ENCODE results near the gene SCLY.

SCLY gene

GRCh38 chr2:238079874-238080327 is 19.1 kb downstream of the SCLY start:
- H3K9me3 ChIP-seq (ENCODE audit: insufficient read depth, low read depth, low read length) = no peaks in the 10 kb centered on the region
- peaks cover 81% of the 10 kb centered on the region for H3K36me3 ChIP-seq (ENCODE audit: insufficient read depth, low read depth, low read length)
- H3K9ac ChIP-seq (ENCODE audit: low read depth, low read length) = no peak overlapping the region
- no peak overlapping the region for H3K27ac ChIP-seq (ENCODE audit: low read length)
- H3K27me3 ChIP-seq (ENCODE audit: insufficient read depth, low read length) = no peaks in the 10 kb centered on the region
- H3K4me3 ChIP-seq (ENCODE audit: low read length) = no peak overlapping the region
- peaks cover 3% of the 10 kb centered on the region; the same call in 1 of the 2 replicates for H3K4me1 ChIP-seq (ENCODE audit: insufficient read depth, low read length)

- H3K4me3 ChIP-seq (ENCODE audit: low read length) = no peak overlapping the region
- H3K9ac ChIP-seq (ENCODE audit: low read depth, low read length) = no peak overlapping the region
- peaks cover 3% of the 10 kb centered on the region; the same call in 1 of the 2 replicates for H3K4me1 ChIP-seq (ENCODE audit: insufficient read depth, low read length)
- no peaks in the 10 kb centered on the region for H3K27me3 ChIP-seq (ENCODE audit: insufficient read depth, low read length)
- no peak overlapping the region for H3K27ac ChIP-seq (ENCODE audit: low read length)
- no peaks in the 10 kb centered on the region for H3K9me3 ChIP-seq (ENCODE audit: insufficient read depth, low read depth, low read length)
- H3K36me3 ChIP-seq (ENCODE audit: insufficient read depth, low read depth, low read length) = peaks cover 81% of the 10 kb centered on the region
These were observed 19.7 kb downstream of the SCLY start for GRCh38 chr2:238080518-238080917.

DNA sequence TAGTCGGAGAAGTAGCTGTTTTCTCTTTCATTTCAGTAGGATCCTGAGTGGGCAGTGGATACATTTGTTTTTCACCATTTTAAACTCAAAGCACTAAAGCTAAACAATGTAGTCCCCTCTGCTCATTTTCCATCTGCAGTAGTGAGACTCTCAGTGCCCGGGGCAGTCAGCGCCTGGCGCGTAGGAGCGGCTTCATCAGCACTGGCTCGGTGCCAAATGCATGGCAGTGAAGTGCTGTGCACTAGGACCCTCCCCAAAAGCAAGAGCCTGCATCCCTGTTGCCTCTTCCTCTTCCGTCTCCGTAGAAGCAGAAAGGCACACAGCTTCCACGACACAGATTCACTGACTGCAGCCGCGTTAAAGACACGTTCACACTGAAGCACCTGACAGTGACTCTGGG is 20.3 kb downstream of the SCLY start:
- no peak overlapping the region for H3K9ac ChIP-seq (ENCODE audit: low read depth, low read length)
- peaks cover 81% of the 10 kb centered on the region for H3K36me3 ChIP-seq (ENCODE audit: insufficient read depth, low read depth, low read length)
- H3K27me3 ChIP-seq (ENCODE audit: insufficient read depth, low read length) = no peaks in the 10 kb centered on the region
- H3K4me1 ChIP-seq (ENCODE audit: insufficient read depth, low read length) = peaks cover 3% of the 10 kb centered on the region; the same call in 1 of the 2 replicates
- H3K4me3 ChIP-seq (ENCODE audit: low read length) = no peak overlapping the region
- H3K9me3 ChIP-seq (ENCODE audit: insufficient read depth, low read depth, low read length) = no peaks in the 10 kb centered on the region
- no peak overlapping the region for H3K27ac ChIP-seq (ENCODE audit: low read length)

GRCh38 chr2:238081561-238081960 is 20.8 kb downstream of the SCLY start:
- H3K4me3 ChIP-seq (ENCODE audit: low read length) = no peak overlapping the region
- H3K4me1 ChIP-seq (ENCODE audit: insufficient read depth, low read length) = peaks cover 3% of the 10 kb centered on the region; the same call in 1 of the 2 replicates
- H3K9ac ChIP-seq (ENCODE audit: low read depth, low read length) = no peak overlapping the region
- no peaks in the 10 kb centered on the region for H3K27me3 ChIP-seq (ENCODE audit: insufficient read depth, low read length)
- no peaks in the 10 kb centered on the region for H3K9me3 ChIP-seq (ENCODE audit: insufficient read depth, low read depth, low read length)
- H3K27ac ChIP-seq (ENCODE audit: low read length) = no peak overlapping the region
- H3K36me3 ChIP-seq (ENCODE audit: insufficient read depth, low read depth, low read length) = peaks cover 81% of the 10 kb centered on the region

DNA sequence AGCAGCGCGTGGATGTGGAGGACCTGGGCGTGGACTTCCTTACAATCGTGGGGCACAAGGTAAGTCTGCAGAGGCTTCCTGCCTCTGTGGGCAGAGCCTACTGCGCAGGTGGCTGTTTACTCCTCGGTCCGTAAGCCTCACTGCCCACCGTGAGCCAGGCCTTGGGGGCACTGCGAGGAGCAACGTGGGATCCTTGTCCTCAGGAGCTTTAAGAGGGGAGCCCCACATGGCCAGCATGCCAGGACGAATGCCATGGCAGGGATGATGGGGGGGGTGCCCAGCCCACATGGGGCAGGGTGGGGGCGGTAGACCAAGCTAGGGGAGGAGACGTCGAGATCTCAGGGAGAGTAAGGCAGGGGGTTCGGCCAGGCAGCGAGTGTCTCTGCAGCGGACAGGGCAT is 21.4 kb downstream of the SCLY start:
- no peaks in the 10 kb centered on the region for H3K9me3 ChIP-seq (ENCODE audit: insufficient read depth, low read depth, low read length)
- peaks cover 79% of the 10 kb centered on the region for H3K36me3 ChIP-seq (ENCODE audit: insufficient read depth, low read depth, low read length)
- no peak overlapping the region for H3K4me3 ChIP-seq (ENCODE audit: low read length)
- no peaks in the 10 kb centered on the region for H3K27me3 ChIP-seq (ENCODE audit: insufficient read depth, low read length)
- H3K4me1 ChIP-seq (ENCODE audit: insufficient read depth, low read length) = peaks cover 3% of the 10 kb centered on the region; the same call in 1 of the 2 replicates
- H3K9ac ChIP-seq (ENCODE audit: low read depth, low read length) = no peak overlapping the region
- H3K27ac ChIP-seq (ENCODE audit: low read length) = no peak overlapping the region

DNA sequence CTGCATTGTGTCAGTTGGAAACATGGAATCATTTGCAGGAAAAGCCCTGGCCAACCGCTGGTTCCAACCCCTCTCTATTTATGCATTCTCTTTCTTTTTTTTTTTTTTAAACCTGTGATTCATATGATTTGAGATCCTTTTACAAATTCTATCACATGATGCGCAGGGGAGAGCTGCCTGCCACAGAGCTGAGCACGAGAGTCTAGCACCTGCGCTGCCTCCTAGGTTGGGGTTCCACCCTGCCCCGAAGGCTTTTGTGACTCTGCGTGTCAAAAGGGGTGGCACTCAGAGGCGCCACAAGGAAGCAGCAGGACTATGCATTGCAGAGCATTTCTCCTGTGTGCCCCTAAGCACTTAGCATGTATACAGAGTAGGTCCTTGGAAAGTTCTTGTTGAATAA is 22.0 kb downstream of the SCLY start:
- Histone ChIP-seq H3K27ac (ENCODE audit: low read length) (no peak overlapping the region), H3K4me3 (ENCODE audit: low read length) (no peak overlapping the region), H3K27me3 (ENCODE audit: insufficient read depth, low read length) (no peaks in the 10 kb centered on the region), H3K36me3 (ENCODE audit: insufficient read depth, low read depth, low read length) (peaks cover 78% of the 10 kb centered on the region), H3K9ac (ENCODE audit: low read depth, low read length) (no peak overlapping the region), H3K4me1 (ENCODE audit: insufficient read depth, low read length) (peaks cover 3% of the 10 kb centered on the region; the same call in 1 of the 2 replicates), H3K9me3 (ENCODE audit: insufficient read depth, low read depth, low read length) (no peaks in the 10 kb centered on the region)

GRCh38 chr2:238083919-238084318 is 23.1 kb downstream of the SCLY start:
- peaks cover 89% of the 10 kb centered on the region for H3K36me3 ChIP-seq (ENCODE audit: insufficient read depth, low read depth, low read length)
- no peaks in the 10 kb centered on the region for H3K9me3 ChIP-seq (ENCODE audit: insufficient read depth, low read depth, low read length)
- no peak overlapping the region for H3K27ac ChIP-seq (ENCODE audit: low read length)
- no peaks in the 10 kb centered on the region for H3K27me3 ChIP-seq (ENCODE audit: insufficient read depth, low read length)
- no peak overlapping the region for H3K4me3 ChIP-seq (ENCODE audit: low read length)
- no peak overlapping the region for H3K9ac ChIP-seq (ENCODE audit: low read depth, low read length)
- peaks cover 3% of the 10 kb centered on the region; the same call in 1 of the 2 replicates for H3K4me1 ChIP-seq (ENCODE audit: insufficient read depth, low read length)

DNA sequence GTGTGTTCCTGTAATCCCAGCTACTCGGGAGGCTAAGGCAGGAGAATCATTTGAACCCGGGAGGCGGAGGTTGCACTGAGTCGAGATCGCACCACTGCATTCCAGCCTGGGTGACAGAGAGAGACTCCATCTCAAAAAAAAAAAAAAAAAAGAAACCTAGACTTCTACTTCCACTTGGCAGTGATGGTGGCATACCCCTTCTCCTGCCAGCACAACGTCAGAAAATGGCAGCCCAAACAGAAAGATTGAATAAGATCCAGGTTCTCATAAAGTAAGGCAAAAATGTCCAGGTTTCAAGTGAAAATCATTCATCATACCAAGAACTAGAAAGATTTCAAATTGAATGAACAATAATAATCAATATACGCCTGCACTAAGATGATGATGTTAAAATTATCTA is 24.0 kb downstream of the SCLY start:
- H3K4me1 ChIP-seq (ENCODE audit: insufficient read depth, low read length) = no peaks in the 10 kb centered on the region; the same call in 1 of the 2 replicates
- no peak overlapping the region for H3K4me3 ChIP-seq (ENCODE audit: low read length)
- H3K9ac ChIP-seq (ENCODE audit: low read depth, low read length) = no peak overlapping the region
- H3K27ac ChIP-seq (ENCODE audit: low read length) = no peak overlapping the region
- H3K36me3 ChIP-seq (ENCODE audit: insufficient read depth, low read depth, low read length) = peaks cover 88% of the 10 kb centered on the region
- H3K9me3 ChIP-seq (ENCODE audit: insufficient read depth, low read depth, low read length) = no peaks in the 10 kb centered on the region
- H3K27me3 ChIP-seq (ENCODE audit: insufficient read depth, low read length) = no peaks in the 10 kb centered on the region

DNA sequence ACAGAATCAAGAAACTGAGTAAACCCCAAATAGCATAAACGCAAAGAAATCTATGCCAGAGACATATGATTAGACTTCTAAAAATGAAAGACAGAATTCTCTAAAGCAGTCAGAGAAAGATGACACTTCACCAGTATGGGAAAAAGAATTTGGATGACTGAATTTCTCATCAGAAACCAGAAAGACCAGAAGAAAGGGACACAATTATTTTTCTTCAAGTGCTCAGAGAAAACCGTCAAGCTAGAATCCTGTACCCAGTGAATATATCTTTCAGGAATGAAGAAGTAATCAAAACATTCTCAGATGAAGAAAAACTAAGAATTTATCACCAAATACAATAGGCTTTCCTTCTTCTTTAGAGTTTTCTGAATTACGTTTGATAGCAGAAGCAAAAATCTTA is 25.1 kb downstream of the SCLY start:
- H3K27me3 ChIP-seq (ENCODE audit: insufficient read depth, low read length) = no peaks in the 10 kb centered on the region
- no peaks in the 10 kb centered on the region for H3K9me3 ChIP-seq (ENCODE audit: insufficient read depth, low read depth, low read length)
- H3K9ac ChIP-seq (ENCODE audit: low read depth, low read length) = no peak overlapping the region
- peaks cover 80% of the 10 kb centered on the region for H3K36me3 ChIP-seq (ENCODE audit: insufficient read depth, low read depth, low read length)
- H3K27ac ChIP-seq (ENCODE audit: low read length) = no peak overlapping the region
- H3K4me3 ChIP-seq (ENCODE audit: low read length) = no peak overlapping the region
- no peaks in the 10 kb centered on the region for H3K4me1 ChIP-seq (ENCODE audit: insufficient read depth, low read length)

DNA sequence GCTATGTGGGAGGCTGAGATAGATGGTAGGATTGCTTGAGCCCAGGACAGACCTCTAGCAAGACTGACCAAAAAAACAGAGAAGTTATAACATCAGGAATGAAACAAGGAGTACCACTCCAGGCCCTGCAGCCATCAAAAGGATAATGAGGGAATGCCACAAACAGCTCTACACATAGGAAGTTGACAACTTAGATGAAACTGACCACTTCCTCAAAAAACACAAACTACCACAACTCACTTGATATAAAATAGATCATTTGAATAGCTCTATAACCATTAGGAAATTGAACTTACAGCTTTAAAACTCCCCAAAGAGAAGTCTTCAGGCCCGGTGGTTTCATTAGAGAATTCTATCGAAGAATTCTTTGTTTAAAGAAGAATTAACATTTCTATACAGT is 26.4 kb downstream of the SCLY start:
- Histone ChIP-seq H3K27me3 (ENCODE audit: insufficient read depth, low read length) (no peaks in the 10 kb centered on the region), H3K36me3 (ENCODE audit: insufficient read depth, low read depth, low read length) (peaks cover 71% of the 10 kb centered on the region), H3K4me3 (ENCODE audit: low read length) (no peak overlapping the region), H3K27ac (ENCODE audit: low read length) (no peak overlapping the region), H3K9me3 (ENCODE audit: insufficient read depth, low read depth, low read length) (no peaks in the 10 kb centered on the region), H3K9ac (ENCODE audit: low read depth, low read length) (no peak overlapping the region), H3K4me1 (ENCODE audit: insufficient read depth, low read length) (no peaks in the 10 kb centered on the region)

DNA sequence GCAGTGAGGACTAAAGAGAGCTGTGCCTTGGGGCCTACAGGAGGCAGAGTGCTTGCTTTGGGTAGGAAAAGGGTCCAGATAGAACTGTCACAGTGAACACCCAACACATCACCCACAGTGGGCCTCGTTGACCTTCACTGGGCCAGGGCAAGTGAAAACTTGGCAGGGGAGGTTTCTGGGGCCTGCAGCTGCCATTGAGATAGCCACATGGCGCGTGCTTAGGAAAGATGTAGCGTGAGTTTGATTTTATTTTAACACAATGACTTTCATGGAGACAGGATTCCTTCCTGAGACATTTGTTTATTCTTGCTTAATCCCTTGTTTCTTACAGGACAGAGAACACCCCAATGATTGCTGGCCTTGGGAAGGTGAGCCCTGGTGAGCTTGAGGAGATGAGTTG is 30.1 kb downstream of the SCLY start:
- Histone ChIP-seq H3K27me3 (ENCODE audit: insufficient read depth, low read length) (no peaks in the 10 kb centered on the region), H3K27ac (ENCODE audit: low read length) (no peak overlapping the region), H3K4me1 (ENCODE audit: insufficient read depth, low read length) (no peaks in the 10 kb centered on the region), H3K9ac (ENCODE audit: low read depth, low read length) (no peak overlapping the region), H3K36me3 (ENCODE audit: insufficient read depth, low read depth, low read length) (peaks cover 45% of the 10 kb centered on the region), H3K4me3 (ENCODE audit: low read length) (no peak overlapping the region), H3K9me3 (ENCODE audit: insufficient read depth, low read depth, low read length) (no peaks in the 10 kb centered on the region)

DNA sequence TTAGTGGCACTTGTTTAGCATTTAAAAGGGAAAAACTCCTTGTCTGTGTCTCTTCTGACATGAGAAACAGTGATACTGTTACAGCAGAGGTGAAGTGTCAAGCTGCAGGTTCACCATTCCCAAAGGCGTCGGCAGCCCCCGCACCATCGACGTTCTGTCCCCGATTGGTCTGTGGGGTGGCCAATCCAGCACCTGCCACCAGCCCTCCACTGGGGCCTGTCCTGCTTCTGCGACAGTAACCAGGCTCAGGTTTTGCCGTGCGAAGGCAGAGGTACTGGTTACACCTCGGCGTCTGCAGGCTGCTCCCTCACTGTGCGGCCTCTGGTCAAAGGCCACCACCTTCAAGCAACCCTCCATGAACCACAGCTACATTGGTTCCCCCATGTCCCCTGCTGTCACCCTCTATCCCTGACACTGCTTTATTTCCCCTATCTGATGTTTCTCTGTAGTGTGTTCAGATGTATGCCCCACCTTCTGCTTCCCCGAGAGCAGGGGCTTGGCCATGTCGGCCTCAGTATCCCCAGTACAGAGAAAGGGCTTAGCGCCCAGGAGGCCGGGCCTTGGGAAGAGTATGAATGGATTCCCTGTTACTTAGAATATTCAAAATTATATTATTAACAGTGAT is 30.7 kb downstream of the SCLY start:
- no peaks in the 10 kb centered on the region for H3K9me3 ChIP-seq (ENCODE audit: insufficient read depth, low read depth, low read length)
- no peaks in the 10 kb centered on the region for H3K27me3 ChIP-seq (ENCODE audit: insufficient read depth, low read length)
- H3K9ac ChIP-seq (ENCODE audit: low read depth, low read length) = no peak overlapping the region
- no peak overlapping the region for H3K4me3 ChIP-seq (ENCODE audit: low read length)
- peaks cover 5% of the 10 kb centered on the region for H3K4me1 ChIP-seq (ENCODE audit: insufficient read depth, low read length)
- no peak overlapping the region for H3K27ac ChIP-seq (ENCODE audit: low read length)
- peaks cover 40% of the 10 kb centered on the region; the same call in 1 of the 2 replicates for H3K36me3 ChIP-seq (ENCODE audit: insufficient read depth, low read depth, low read length)
